Stomach (tissue), 9 donors: ENCODE results near the gene GNB1L. TPM values are rescaled to one million over a fixed set of nuclear protein-coding genes. Genes with fewer than 3 reads are reported as not detected.
A peak's percentile ranks its signal among the peaks of the same experiment; 100 is the strongest.

Source experiments
- DNase-seq, 2 donors: peaks; one replicate each; pipeline versions ENCODE4 v3.0.0 to v3.0.0-alpha.2; 2013 to 2019
- H3K27ac ChIP-seq, 5 donors: fragments of 200-600 bp in 4 of 5; sonication (generic) in 4 of 5; one replicate each; pipeline ENCODE4 v1.5.1; 2013 to 2019; ENCODE audit warnings: mild to moderate bottlenecking in 1 of 5, moderate library complexity in 1 of 5
- H3K27me3 ChIP-seq, 3 donors: fragments of 200-600 bp; sonication (generic); one replicate each; pipeline ENCODE4 v1.5.1; 2017 to 2019; ENCODE audit warnings: mixed run types in 1 of 3
- H3K36me3 ChIP-seq, 4 donors: fragments of 200-600 bp; sonication (generic); 1 replicate in 3 of 4; 2 replicates in 1 of 4; pipeline ENCODE4 v1.5.1; 2016 to 2019
- H3K4me1 ChIP-seq, 4 donors: fragments of 200-600 bp; sonication (generic); one replicate each; pipeline ENCODE4 v1.5.1; 2016 to 2019
- H3K4me3 ChIP-seq, 4 donors: fragments of 200-600 bp; sonication (generic) in 3 of 4; one replicate each; pipeline ENCODE4 v1.5.1; 2016 to 2019; ENCODE audit warnings: mild to moderate bottlenecking in 1 of 4
- H3K9me3 ChIP-seq, 4 donors: fragments of 200-600 bp; sonication (generic); one replicate each; pipeline ENCODE4 v1.5.1; 2016 to 2019
- EP300 ChIP-seq: sonication (generic); formaldehyde crosslinking; IDR thresholded peaks from one replicate; pipeline ENCODE4 v1.6.1; 2017; ENCODE audit warnings: antibody characterized with exemption
- POLR2A ChIP-seq, 4 donors: fragments of 450-650 bp; IDR thresholded peaks; one replicate each; pipeline ENCODE4 v1.6.1; 2016; ENCODE audit warnings: antibody characterized with exemption in 4 of 4, control low read depth in 2 of 4, mild to moderate bottlenecking in 1 of 4, moderate library complexity in 1 of 4
- POLR2AphosphoS5 ChIP-seq, 3 donors: sonication (generic); formaldehyde crosslinking; IDR thresholded peaks; one replicate each; pipeline ENCODE4 v1.6.1; 2016; ENCODE audit warnings: antibody characterized with exemption in 3 of 3
- WGBS, 5 donors: extraction: QIAGEN DNeasy Blood & Tissue Kit in 3 of 5; methylation state at CpG; one replicate each; pipeline versions ENCODE4 v1.1.5 to v1.1.7; 2013 to 2018; 5-methylcytosine and 5-hydroxymethylcytosine counted together
- intact Hi-C: fragments of 100-400 bp; cut with DNase I; formaldehyde crosslinking; loops from one replicate; pipeline ENCODE4 v1.15.1; 2023; ENCODE audit warnings: low total_unique reads
- polyA plus RNA-seq, 3 donors: library from polyadenylated mRNA; stranded (reverse); fragments of 200-250 nt; gene quantifications; one replicate each; pipeline ENCODE4 v1.2.3, GENCODE V29; 2013
- total RNA-seq, 5 donors: library from RNA; depleted of rRNA; stranded (reverse); fragments of >200 nt; gene quantifications; one replicate each; pipeline versions ENCODE4 v1.1.0 to v1.2.3, GENCODE V29; 2014 to 2016
- TF ChIP-seq, protein P1 (sequence below), 7 experiments: fragments of 450-650 bp in 4 of 7; fragments of 200-600 bp in 3 of 7; sonication (generic) in 3 of 7; IDR thresholded peaks; one replicate each; pipeline ENCODE4 v1.5.1; 2016 to 2019; ENCODE audit warnings: antibody characterized with exemption in 7 of 7, control low read depth in 2 of 7, mild to moderate bottlenecking in 1 of 7
- donor health status: healthy with polysubstance abuse.
- donor health status: Bipolar disorder and iron deficiency.
- donor health status: healthy.

GNB1L gene
- total and polyA plus RNA-seq, 8 donors: 0.29 to 6.8 (median 3.1) TPM; not detected in 1

DNA sequence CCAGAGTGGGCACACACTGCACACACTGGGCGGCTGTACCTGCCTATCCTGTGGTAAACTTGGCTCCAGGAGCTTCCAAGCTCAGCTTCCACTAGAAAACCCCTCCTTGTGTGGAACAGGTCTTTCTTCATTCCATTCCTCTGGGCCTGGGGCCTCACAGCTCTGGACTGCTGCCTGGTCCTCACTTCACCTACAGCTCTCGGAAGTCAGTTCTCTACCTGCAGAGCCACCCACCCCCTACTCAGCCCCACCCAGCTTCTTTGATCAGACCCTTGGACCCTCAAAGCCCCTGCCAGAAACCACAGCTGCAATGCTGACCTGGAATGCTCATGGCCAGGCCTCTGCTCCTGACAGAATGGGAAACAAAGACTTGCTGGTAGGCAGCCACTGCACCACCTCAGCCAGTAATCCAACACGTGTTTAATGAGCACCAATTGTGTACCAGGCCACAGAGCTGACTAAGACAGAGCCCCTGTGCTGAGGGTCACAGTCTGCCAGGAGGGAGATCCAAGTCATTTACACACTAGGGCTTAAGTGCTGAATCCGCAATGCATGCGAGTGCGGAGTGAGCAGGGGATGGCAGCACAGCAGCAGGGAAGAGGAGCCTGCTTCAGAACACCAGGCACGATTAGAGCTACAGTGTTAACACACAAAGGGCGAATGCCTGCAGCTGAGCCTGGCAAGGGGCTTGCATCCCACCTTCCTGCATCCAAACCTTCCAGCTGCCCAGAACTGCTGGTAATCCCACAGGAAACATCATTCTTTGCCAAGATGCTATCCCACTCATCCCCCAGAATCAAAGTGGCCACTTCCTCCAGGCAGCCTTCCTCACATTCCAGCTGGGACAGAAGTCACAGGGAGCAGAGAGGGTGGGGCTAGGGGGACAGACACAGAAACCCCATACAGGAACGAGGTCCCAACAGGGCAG lies 4.6 kb downstream of the GNB1L start:
- DNase-seq: peak; percentile 76 to 89
- peaks cover 17 to 43% (median 30%) of the 10 kb centered on the region in 4 donors for H3K36me3 ChIP-seq
- peak overlapping the region in 1 of 4 donors; percentile 3 for H3K4me3 ChIP-seq
- 39 to 72% (median 47%) methylated on average over 9 of the region's 9 CpGs for WGBS, 5 donors
- no peaks in the 10 kb centered on the region for H3K9me3 ChIP-seq
- TF ChIP-seq POLR2AphosphoS5 (IDR thresholded peaks at IDR 0.05) (no peak), EP300 (no peak), POLR2A (IDR thresholded peaks at IDR 0.05) (no peak)
- TF ChIP-seq, protein P1, sequence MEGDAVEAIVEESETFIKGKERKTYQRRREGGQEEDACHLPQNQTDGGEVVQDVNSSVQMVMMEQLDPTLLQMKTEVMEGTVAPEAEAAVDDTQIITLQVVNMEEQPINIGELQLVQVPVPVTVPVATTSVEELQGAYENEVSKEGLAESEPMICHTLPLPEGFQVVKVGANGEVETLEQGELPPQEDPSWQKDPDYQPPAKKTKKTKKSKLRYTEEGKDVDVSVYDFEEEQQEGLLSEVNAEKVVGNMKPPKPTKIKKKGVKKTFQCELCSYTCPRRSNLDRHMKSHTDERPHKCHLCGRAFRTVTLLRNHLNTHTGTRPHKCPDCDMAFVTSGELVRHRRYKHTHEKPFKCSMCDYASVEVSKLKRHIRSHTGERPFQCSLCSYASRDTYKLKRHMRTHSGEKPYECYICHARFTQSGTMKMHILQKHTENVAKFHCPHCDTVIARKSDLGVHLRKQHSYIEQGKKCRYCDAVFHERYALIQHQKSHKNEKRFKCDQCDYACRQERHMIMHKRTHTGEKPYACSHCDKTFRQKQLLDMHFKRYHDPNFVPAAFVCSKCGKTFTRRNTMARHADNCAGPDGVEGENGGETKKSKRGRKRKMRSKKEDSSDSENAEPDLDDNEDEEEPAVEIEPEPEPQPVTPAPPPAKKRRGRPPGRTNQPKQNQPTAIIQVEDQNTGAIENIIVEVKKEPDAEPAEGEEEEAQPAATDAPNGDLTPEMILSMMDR (IDR thresholded peaks at IDR 0.05): no peak
- intact Hi-C loops: no loop called here
- H3K4me1 ChIP-seq: peaks cover 43 to 65% (median 56%) of the 10 kb centered on the region in 4 donors
- H3K27me3 ChIP-seq: no peaks in the 10 kb centered on the region
- peak overlapping the region; percentile 16 to 69 (median 58) for H3K27ac ChIP-seq

DNA sequence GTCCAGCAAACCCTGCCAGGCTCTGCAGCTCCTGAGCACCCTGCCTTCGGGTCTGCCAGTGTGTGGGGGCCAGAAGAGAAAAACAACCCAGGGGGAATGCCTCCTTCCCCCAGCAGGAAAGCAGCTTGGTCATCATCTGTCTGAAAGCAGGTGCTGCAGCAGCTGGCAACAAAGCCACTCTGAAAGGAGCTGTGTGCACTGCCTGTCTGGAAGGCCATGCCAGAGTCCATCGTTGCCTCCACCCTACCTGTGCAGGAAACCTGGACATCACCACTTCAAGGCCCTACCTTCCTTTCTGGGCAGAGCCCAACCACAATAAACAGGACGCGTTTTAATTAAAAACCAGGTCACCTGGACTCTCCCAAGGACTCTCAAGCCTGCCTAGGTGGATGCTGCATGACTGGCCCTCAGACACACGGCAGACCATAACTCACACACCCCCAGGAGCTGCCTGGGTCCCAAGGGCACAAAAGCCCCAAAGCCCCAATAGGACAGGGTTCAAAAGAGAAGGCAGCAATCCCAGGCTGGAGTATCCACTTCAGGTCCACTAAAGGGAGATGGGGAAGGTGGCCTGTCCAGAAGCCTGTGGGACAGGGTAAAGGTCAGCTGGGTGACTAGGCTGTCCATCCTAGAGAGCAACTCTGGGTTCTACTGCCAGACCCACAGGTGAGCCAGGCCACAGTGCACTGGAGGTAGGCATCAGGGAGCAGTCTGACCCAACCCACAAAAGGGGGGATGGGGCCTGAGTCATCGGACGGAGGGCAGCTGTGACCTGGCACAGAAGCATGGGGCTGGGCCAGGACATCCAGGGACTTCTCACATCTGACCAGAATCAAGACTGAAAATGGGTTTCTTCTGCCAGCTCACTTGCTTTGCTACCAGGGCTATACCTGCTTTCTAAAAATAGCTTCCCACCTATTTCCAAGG lies 6.1 kb downstream of the GNB1L start:
- no peaks in the 10 kb centered on the region for H3K9me3 ChIP-seq
- intact Hi-C loops: no loop called here
- H3K27me3 ChIP-seq: no peaks in the 10 kb centered on the region
- H3K4me3 ChIP-seq: no peak overlapping the region
- peaks cover 54 to 73% (median 66%) of the 10 kb centered on the region in 4 donors for H3K4me1 ChIP-seq
- 38 to 59% (median 50%) methylated on average over 7 of the region's 7 CpGs for whole genome bisulfite sequencing, 5 donors
- DNase-seq: peak in 1 of 2 donors; percentile 72
- H3K36me3 ChIP-seq: peaks cover 17 to 43% (median 30%) of the 10 kb centered on the region in 4 donors
- TF ChIP-seq, protein P1 (IDR thresholded peaks at IDR 0.05): no peak
- TF ChIP-seq POLR2AphosphoS5 (IDR thresholded peaks at IDR 0.05) (no peak), EP300 (no peak), POLR2A (IDR thresholded peaks at IDR 0.05) (no peak)
- H3K27ac ChIP-seq: peak overlapping the region in 4 of 5 donors; percentile 25 to 61 (median 56)

DNA sequence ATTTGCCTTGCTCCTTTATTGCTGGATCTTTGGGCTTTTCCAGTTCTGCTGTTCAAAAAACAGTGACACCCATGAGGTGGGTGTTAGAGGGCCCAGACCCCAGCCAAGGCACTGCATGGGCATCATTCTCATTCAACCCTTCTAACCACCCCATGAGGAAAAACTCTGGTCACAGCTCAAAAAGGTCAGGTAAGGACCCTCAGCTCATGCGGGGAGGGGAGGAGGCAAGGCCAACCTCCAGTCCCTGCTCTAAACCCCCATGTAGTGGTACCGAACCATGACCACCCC lies 7.4 kb downstream of the GNB1L start:
- Histone ChIP-seq H3K4me3 (no peak overlapping the region), H3K27me3 (no peaks in the 10 kb centered on the region), H3K36me3 (peaks cover 17 to 43% (median 27%) of the 10 kb centered on the region in 4 donors), H3K27ac (no peak overlapping the region), H3K4me1 (peaks cover 43 to 66% (median 59%) of the 10 kb centered on the region in 4 donors), H3K9me3 (no peaks in the 10 kb centered on the region)
- WGBS, 5 donors: 92 to 100% (median 94%) methylated on average over 2 of the region's 2 CpGs
- DNase-seq: no peak
- TF ChIP-seq POLR2A (IDR thresholded peaks at IDR 0.05): no peak
- TF ChIP-seq, protein P1 (IDR thresholded peaks at IDR 0.05): no peak
- TF ChIP-seq EP300: no peak
- no peak for TF ChIP-seq POLR2AphosphoS5 (IDR thresholded peaks at IDR 0.05)
- intact Hi-C loops: no loop called here
